ENCODE measurements around the gene ATG3.

ATG3 gene

DNA sequence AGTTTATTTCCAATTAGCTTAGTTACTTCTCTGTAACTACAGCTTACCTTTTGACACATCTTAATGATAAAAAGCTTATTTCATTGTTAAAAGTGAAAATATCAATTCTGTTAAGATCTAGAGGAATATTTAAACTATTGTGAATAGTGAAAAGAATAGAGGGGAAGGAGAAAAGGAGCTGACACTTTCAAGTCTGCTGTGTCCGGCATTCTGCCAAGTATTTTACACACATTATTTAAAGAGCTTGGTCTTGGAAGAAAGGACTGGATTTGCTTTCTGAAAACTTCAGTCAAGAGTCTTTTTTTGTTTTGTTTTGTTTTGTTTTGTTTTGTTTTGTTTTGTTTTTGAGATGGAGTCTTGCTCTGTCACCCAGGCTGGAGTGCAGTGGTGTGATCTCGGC is 44.3 kb upstream of the ATG3 start:
- TF ChIP-seq OSR1 (CRISPR knock-in tag; IDR thresholded peaks at IDR 0.05) (no peak), TOX (CRISPR knock-in tag; IDR thresholded peaks at IDR 0.05; ENCODE audit: borderline replicate concordance) (no peak), ZC3H10 (CRISPR knock-in tag; IDR thresholded peaks at IDR 0.05) (no peak), ZNF8 (CRISPR knock-in tag; IDR thresholded peaks at IDR 0.05) (no peak), ZNF70 (CRISPR knock-in tag; IDR thresholded peaks at IDR 0.05) (no peak), BACH2 (CRISPR knock-in tag; IDR thresholded peaks at IDR 0.05; ENCODE audit: borderline replicate concordance) (no peak), ZFP30 (CRISPR knock-in tag; IDR thresholded peaks at IDR 0.05) (no peak), ARNTL (CRISPR knock-in tag; IDR thresholded peaks at IDR 0.05; ENCODE audit: borderline replicate concordance, low read depth) (no peak), ISL1 (CRISPR knock-in tag; IDR thresholded peaks at IDR 0.05) (no peak), PPARA (CRISPR knock-in tag; IDR thresholded peaks at IDR 0.05; ENCODE audit: borderline replicate concordance) (no peak), GLIS3 (CRISPR knock-in tag; IDR thresholded peaks at IDR 0.05) (no peak), ZNF565 (CRISPR knock-in tag; conservative IDR thresholded peaks at IDR 0.05; ENCODE audit: low read depth) (no peak), RARB (CRISPR knock-in tag; IDR thresholded peaks at IDR 0.05) (no peak), TCF4 (CRISPR knock-in tag; IDR thresholded peaks at IDR 0.05; ENCODE audit: borderline replicate concordance) (no peak)
- TF ChIP-seq, protein P1, sequence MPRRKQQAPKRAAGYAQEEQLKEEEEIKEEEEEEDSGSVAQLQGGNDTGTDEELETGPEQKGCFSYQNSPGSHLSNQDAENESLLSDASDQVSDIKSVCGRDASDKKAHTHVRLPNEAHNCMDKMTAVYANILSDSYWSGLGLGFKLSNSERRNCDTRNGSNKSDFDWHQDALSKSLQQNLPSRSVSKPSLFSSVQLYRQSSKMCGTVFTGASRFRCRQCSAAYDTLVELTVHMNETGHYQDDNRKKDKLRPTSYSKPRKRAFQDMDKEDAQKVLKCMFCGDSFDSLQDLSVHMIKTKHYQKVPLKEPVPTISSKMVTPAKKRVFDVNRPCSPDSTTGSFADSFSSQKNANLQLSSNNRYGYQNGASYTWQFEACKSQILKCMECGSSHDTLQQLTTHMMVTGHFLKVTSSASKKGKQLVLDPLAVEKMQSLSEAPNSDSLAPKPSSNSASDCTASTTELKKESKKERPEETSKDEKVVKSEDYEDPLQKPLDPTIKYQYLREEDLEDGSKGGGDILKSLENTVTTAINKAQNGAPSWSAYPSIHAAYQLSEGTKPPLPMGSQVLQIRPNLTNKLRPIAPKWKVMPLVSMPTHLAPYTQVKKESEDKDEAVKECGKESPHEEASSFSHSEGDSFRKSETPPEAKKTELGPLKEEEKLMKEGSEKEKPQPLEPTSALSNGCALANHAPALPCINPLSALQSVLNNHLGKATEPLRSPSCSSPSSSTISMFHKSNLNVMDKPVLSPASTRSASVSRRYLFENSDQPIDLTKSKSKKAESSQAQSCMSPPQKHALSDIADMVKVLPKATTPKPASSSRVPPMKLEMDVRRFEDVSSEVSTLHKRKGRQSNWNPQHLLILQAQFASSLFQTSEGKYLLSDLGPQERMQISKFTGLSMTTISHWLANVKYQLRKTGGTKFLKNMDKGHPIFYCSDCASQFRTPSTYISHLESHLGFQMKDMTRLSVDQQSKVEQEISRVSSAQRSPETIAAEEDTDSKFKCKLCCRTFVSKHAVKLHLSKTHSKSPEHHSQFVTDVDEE (CRISPR knock-in tag; IDR thresholded peaks at IDR 0.05): no peak
- TF ChIP-seq, protein P2, sequence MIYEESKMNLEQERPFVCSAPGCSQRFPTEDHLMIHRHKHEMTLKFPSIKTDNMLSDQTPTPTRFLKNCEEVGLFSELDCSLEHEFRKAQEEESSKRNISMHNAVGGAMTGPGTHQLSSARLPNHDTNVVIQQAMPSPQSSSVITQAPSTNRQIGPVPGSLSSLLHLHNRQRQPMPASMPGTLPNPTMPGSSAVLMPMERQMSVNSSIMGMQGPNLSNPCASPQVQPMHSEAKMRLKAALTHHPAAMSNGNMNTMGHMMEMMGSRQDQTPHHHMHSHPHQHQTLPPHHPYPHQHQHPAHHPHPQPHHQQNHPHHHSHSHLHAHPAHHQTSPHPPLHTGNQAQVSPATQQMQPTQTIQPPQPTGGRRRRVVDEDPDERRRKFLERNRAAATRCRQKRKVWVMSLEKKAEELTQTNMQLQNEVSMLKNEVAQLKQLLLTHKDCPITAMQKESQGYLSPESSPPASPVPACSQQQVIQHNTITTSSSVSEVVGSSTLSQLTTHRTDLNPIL (CRISPR knock-in tag; IDR thresholded peaks at IDR 0.05; ENCODE audit: low read depth): no peak
- no peak for ATAC-seq

DNA sequence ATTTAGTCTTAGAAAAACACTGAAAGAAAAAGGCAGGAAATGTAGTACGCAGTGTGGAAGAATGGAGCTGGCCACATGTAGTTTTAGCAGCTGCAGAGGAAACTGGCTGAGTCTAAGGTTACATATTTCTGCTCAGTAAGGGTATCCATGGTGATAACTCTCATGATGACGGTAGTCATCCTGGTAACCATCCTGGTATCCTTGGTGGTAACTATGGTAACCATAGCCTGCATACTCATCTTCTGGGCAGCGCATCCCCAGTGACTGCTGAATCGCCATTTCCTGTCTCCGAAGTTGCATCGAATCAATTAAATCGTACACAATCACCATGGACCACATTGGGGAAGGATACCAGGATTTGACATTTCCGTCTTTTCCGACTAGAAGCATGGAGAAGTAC is 43.5 kb upstream of the ATG3 start:
- peak; percentile 96 for ATAC-seq
- no peak for TF ChIP-seq ZFP30 (CRISPR knock-in tag; IDR thresholded peaks at IDR 0.05)
- TF ChIP-seq, protein P3, sequence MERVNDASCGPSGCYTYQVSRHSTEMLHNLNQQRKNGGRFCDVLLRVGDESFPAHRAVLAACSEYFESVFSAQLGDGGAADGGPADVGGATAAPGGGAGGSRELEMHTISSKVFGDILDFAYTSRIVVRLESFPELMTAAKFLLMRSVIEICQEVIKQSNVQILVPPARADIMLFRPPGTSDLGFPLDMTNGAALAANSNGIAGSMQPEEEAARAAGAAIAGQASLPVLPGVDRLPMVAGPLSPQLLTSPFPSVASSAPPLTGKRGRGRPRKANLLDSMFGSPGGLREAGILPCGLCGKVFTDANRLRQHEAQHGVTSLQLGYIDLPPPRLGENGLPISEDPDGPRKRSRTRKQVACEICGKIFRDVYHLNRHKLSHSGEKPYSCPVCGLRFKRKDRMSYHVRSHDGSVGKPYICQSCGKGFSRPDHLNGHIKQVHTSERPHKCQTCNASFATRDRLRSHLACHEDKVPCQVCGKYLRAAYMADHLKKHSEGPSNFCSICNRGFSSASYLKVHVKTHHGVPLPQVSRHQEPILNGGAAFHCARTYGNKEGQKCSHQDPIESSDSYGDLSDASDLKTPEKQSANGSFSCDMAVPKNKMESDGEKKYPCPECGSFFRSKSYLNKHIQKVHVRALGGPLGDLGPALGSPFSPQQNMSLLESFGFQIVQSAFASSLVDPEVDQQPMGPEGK (CRISPR knock-in tag; IDR thresholded peaks at IDR 0.05; ENCODE audit: borderline replicate concordance): no peak
- 0 out of 2 replicates have a peak, but pooled peaks have one; percentile 41 for TF ChIP-seq CSDC2 (CRISPR knock-in tag; IDR thresholded peaks at IDR 0.05)

DNA sequence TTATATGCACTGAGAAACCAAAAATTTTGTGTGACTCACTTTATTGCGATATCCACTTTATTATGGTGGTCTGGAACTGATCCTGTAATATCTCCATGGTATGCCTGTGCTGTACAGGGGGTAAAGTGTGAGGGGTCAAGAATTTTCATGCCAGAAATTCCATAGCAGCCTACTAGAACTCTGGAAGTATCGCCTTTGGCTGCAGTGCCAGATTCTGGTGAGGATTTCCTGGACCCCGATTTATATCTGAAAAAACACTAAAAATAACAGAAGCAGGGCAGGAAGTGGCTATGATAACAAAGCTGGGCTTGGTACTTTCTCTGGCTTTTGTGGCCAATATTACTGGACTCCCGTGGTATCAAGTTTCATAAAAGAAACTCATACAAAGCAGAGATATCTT is 42.8 kb upstream of the ATG3 start:
- ATAC-seq: peak; percentile 57
- TF ChIP-seq ISL1 (CRISPR knock-in tag; IDR thresholded peaks at IDR 0.05) (peak; percentile 68), GLIS3 (CRISPR knock-in tag; IDR thresholded peaks at IDR 0.05) (0 out of 2 replicates have a peak, but pooled peaks have one; percentile 14), SNAI2 (CRISPR knock-in tag; IDR thresholded peaks at IDR 0.05) (no peak), RARB (CRISPR knock-in tag; IDR thresholded peaks at IDR 0.05) (no peak)
- TF ChIP-seq, protein P1 (CRISPR knock-in tag; IDR thresholded peaks at IDR 0.05): no peak

DNA sequence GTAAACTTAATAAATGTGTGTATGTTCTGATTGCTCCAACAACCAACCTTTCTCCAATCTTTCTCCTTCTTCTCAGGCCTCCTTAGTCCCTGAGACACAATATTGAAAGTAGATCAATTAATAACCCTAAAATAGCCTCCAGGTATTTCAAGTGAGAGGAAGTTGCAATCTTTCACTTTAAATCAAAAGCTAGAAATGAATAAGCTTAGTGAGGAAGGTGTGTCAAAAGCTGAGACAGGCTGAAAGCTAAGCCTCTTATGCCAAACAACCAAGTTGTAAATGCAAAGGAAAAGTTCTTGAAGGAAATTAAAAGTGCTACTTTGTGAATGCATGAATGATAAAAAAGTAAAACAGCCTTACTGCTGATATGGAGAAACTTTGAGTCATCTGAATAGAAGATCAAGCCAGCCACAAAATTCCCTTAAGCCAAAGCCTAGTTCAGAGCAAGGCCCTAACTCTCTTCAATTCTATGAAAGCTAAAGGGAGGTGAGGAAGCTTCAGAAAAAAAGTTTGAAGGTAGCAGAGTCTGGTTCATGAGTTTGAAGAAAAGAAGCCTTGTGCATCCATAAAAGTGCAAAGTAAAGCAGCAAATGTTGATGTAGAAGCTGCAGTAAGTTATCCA is 40.6 kb upstream of the ATG3 start:
- ATAC-seq: no peak
- TF ChIP-seq ZNF565 (CRISPR knock-in tag; conservative IDR thresholded peaks at IDR 0.05; ENCODE audit: low read depth): no peak
